ENCODE data around the gene NALCN. TPM values are rescaled to one million over a fixed set of nuclear protein-coding genes. Genes with fewer than 3 reads are reported as not detected.

Gene NALCN
- total and polyA plus RNA-seq, 10 donors = 0.02 to 0.13 (median 0.09) TPM; not detected in 2

DNA sequence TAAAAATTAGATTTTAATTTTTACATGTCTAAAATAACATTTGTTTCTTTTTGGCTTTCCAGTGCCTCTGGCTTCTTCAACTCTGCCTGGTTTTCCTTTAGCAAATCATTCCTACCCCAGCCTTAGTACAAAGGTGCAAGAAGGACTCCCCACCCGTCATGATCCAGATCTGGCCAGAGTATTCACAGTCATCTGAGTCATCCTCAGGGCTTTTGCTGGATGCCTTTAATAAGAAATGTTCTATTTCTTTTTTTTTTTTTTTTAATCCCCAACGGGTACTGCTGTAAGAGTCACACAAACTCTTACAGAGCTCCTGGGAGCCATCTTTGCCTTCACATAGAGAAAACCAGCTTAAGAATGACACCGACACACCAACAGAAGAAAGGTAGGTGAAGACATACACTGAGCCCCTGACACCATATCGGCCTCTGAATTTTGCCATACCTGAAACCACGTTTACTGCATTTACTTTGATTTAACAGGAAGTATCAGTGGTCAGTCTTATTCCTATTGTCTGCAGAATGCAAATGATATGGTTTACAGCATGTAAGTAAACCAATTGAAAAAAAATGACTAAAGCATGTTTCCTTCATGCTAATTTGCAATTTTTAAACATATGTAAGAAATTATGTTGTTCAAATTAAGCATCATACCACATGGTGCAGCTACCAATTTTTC, 184.4 kb downstream of the NALCN start:
- H3K9me3 ChIP-seq = peaks cover 0 to 5% (median 0%) of the 10 kb centered on the region in 8 donors
- WGBS, 5 donors = 71 to 79% (median 72%) methylated on average over 5 of the region's 5 CpGs
- intact Hi-C loops (cut with DNase I; ENCODE audit: low total_unique reads) = no loop called here
- no peak for TF ChIP-seq POLR2A (IDR thresholded peaks at IDR 0.05)
- TF ChIP-seq, protein P1, sequence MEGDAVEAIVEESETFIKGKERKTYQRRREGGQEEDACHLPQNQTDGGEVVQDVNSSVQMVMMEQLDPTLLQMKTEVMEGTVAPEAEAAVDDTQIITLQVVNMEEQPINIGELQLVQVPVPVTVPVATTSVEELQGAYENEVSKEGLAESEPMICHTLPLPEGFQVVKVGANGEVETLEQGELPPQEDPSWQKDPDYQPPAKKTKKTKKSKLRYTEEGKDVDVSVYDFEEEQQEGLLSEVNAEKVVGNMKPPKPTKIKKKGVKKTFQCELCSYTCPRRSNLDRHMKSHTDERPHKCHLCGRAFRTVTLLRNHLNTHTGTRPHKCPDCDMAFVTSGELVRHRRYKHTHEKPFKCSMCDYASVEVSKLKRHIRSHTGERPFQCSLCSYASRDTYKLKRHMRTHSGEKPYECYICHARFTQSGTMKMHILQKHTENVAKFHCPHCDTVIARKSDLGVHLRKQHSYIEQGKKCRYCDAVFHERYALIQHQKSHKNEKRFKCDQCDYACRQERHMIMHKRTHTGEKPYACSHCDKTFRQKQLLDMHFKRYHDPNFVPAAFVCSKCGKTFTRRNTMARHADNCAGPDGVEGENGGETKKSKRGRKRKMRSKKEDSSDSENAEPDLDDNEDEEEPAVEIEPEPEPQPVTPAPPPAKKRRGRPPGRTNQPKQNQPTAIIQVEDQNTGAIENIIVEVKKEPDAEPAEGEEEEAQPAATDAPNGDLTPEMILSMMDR (IDR thresholded peaks at IDR 0.05 in 8 of 11, conservative IDR thresholded peaks at IDR 0.05 in 3 of 11) = no peak
- TF ChIP-seq POLR2AphosphoS5 (IDR thresholded peaks at IDR 0.05) = no peak
- H3K27ac ChIP-seq = no peak overlapping the region
- H3K27me3 ChIP-seq (replicated peaks in 1 of 7) = no peaks in the 10 kb centered on the region
- no peaks in the 10 kb centered on the region for H3K4me1 ChIP-seq
- no peak for DNase-seq
- no peak overlapping the region for H3K4me3 ChIP-seq
- no peaks in the 10 kb centered on the region for H3K36me3 ChIP-seq

DNA sequence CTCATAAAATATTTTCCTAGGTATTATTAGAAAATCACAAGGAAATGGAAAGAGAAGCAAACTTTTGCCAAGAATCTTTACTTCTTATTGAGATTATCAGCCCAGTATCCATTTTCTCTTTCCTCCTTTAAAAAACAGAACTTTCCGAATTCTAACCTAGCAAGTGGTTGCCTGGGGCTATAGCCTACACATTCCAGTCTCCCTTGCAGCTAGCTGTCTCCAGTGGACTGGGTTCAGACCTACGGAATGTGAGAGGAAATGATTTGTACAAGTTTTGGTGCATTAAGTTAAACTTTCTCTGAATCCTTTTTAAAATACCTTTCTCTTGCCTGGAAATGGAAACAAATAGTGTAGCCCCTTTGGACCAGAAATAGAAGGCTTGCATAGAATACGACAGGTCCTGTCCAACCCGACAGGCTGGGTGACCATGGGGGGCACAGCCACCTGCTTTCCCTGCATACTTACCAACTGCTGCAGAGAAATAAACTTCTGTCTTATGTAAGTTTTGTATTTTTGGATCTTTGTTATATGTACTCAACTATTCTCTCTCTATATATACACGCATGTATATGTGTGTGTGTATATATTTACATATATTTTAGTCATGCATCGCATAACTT, 185.9 kb downstream of the NALCN start:
- TF ChIP-seq POLR2A (IDR thresholded peaks at IDR 0.05) (no peak), POLR2AphosphoS5 (IDR thresholded peaks at IDR 0.05) (no peak)
- TF ChIP-seq, protein P1 (IDR thresholded peaks at IDR 0.05 in 8 of 11, conservative IDR thresholded peaks at IDR 0.05 in 3 of 11) = no peak
- peaks cover 0 to 9% (median 0%) of the 10 kb centered on the region in 8 donors for H3K9me3 ChIP-seq
- H3K4me3 ChIP-seq = no peak overlapping the region
- H3K36me3 ChIP-seq = no peaks in the 10 kb centered on the region
- no peaks in the 10 kb centered on the region for H3K4me1 ChIP-seq
- intact Hi-C loops (cut with DNase I; ENCODE audit: low total_unique reads) = no loop called here
- WGBS, 5 donors = 75 to 82% (median 76%) methylated on average over 6 of the region's 6 CpGs
- no peaks in the 10 kb centered on the region for H3K27me3 ChIP-seq (replicated peaks in 1 of 7)
- no peak overlapping the region for H3K27ac ChIP-seq
- no peak for DNase-seq

DNA sequence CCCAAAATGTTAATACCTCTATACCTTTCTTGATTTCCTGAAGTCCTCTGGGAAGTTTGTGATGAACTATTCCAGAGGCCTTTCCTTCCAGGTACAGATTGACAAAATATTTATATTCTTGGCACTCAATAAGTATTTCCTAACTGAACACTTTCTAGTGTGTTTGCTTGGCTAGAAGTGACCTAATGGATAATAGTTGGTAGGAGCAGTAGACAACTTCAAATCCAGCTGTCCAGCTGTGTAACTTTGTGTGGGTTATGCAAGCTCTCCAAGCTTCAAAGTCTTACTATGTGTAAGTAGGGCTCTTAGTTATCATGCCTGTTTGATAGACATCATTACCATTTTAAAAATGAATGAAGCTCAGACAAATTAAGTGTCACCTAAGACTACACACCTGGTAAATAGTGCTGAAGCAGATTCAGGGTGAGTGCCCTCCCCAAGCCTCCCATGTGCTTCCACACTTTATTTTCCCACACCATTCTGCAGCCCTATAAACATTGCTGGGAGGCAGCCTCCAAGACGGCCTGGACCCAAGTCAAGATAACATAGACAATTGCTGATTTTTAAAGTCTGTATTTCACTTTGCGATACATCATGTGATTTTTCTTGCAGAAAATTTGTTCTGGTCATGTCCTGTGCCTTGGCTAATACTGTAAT, 196.6 kb downstream of the NALCN start:
- Histone ChIP-seq H3K4me3 (no peak overlapping the region), H3K27me3 (replicated peaks in 1 of 7) (no peaks in the 10 kb centered on the region), H3K36me3 (no peaks in the 10 kb centered on the region), H3K9me3 (no peaks in the 10 kb centered on the region), H3K27ac (no peak overlapping the region), H3K4me1 (no peaks in the 10 kb centered on the region)
- 81 to 95% (median 90%) methylated on average over 2 of the region's 2 CpGs for WGBS, 5 donors
- TF ChIP-seq, protein P1 (IDR thresholded peaks at IDR 0.05 in 8 of 11, conservative IDR thresholded peaks at IDR 0.05 in 3 of 11) = no peak
- no peak for TF ChIP-seq POLR2AphosphoS5 (IDR thresholded peaks at IDR 0.05)
- TF ChIP-seq POLR2A (IDR thresholded peaks at IDR 0.05) = no peak
- intact Hi-C loops (cut with DNase I; ENCODE audit: low total_unique reads) = no loop called here
- no peak for DNase-seq

DNA sequence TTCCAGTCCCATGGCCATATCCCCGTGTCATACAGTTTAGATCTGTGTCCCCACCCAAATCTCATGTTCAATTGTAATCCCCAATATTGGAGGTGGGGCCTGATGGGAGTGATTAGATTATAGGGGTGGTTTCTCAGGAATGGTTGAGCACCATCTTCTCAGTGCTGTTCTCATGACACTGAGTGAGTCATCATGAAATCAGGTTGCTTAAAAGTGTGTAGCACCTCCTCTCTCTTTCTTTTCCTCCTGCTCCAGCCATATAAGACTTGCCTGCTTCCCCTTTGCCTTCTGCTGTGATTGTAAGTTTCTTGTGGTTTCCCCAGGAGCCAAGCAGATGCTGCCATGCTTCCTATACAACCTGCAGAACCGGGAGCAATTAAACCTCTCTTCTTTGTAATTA, 197.8 kb downstream of the NALCN start:
- Histone ChIP-seq H3K9me3 (no peaks in the 10 kb centered on the region), H3K4me1 (no peaks in the 10 kb centered on the region), H3K27me3 (replicated peaks in 1 of 7) (no peaks in the 10 kb centered on the region), H3K36me3 (no peaks in the 10 kb centered on the region), H3K4me3 (no peak overlapping the region), H3K27ac (no peak overlapping the region)
- TF ChIP-seq, protein P1 (IDR thresholded peaks at IDR 0.05 in 8 of 11, conservative IDR thresholded peaks at IDR 0.05 in 3 of 11) = no peak
- TF ChIP-seq POLR2AphosphoS5 (IDR thresholded peaks at IDR 0.05) (no peak), POLR2A (IDR thresholded peaks at IDR 0.05) (no peak)
- 66 to 75% (median 72%) methylated on average over 2 of the region's 2 CpGs for WGBS, 5 donors
- DNase-seq = no peak
- intact Hi-C loops (cut with DNase I; ENCODE audit: low total_unique reads) = no loop called here
